Aortic smooth muscle cell (primary cell): ENCODE data around the gene PKP1. TPM values are rescaled to one million over a fixed set of nuclear protein-coding genes. Genes with fewer than 3 reads are reported as not detected.

Experiments
- total RNA-seq: library from RNA; depleted of rRNA; stranded (reverse); fragments of >200 nt; gene quantifications from 2 replicates; pipeline ENCODE4 v1.2.3, GENCODE V29; 2014

PKP1 gene, protein sequence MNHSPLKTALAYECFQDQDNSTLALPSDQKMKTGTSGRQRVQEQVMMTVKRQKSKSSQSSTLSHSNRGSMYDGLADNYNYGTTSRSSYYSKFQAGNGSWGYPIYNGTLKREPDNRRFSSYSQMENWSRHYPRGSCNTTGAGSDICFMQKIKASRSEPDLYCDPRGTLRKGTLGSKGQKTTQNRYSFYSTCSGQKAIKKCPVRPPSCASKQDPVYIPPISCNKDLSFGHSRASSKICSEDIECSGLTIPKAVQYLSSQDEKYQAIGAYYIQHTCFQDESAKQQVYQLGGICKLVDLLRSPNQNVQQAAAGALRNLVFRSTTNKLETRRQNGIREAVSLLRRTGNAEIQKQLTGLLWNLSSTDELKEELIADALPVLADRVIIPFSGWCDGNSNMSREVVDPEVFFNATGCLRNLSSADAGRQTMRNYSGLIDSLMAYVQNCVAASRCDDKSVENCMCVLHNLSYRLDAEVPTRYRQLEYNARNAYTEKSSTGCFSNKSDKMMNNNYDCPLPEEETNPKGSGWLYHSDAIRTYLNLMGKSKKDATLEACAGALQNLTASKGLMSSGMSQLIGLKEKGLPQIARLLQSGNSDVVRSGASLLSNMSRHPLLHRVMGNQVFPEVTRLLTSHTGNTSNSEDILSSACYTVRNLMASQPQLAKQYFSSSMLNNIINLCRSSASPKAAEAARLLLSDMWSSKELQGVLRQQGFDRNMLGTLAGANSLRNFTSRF
- under 0.01 and 0.06 TPM in 2 replicates for total RNA-seq

DNA sequence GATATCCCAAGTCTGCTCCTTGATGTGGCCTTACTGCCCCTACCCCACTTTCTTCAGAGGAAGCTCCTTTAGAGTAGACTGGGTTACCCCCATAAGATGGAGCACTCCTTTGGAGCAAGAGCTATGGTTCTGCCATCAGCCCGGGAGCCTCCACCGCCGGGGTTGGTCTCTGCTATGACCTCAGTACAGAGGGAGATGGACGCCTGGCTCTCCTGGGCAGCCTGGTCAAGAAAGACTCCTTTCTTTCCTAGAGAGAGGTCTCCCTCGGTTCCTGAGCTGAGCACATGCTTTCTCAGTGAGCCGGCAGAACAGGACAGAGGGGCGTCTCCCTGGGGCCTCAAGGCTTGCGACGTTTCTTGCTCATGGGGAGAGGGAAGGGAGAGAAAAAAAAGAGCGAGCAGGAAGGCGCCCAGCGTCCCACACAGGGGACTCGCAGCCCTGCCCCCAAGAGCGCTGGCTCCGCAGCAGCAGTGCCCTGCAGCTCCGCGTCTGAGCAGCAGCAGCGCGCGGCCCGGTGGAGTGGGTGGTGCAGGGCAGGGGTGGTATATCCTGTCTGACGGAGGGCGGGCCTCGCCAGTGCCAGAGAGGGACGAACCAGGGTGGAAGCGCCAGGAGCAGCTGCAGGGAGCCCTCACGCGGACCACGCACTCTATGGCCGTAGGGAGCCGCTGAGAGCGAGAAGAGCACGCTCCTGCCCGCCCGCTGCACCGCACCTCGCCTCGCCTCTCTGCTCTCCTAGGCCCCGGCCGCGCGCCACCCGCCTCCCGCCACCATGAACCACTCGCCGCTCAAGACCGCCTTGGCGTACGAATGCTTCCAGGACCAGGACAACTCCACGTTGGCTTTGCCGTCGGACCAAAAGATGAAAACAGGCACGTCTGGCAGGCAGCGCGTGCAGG lies at the start of gene PKP1:
Gene PKP1, plus strand, starts transcription at position 576 of the 899 bp plus-strand sequence. Its CDS starts 197 bp downstream, at position 773.

DNA sequence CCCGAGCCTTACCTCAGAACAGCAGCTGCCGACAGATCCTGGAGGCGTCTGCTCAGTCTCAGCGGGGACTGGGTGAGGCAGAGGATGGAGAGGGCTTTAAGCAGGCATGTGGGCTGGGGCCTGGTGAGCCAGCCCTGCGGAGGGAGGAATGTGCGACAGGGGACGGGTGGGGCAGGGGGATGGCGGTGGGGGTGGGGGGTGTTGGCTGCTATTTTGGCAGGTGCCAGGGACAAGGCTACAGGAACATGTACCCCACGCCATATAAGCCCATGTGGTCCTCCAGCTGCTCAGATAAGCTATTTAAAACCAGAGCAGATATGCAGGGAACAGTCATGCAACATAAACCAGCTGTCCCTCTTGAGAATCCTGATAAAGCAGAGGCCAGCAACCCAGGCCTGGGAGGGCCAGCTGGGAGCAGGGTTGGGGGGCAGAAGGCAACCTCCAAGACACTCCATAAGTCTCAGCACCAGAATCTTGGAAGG lies 94.3 kb downstream of the PKP1 start, which contains the start of gene TNNT2:
Gene TNNT2, minus strand, starts transcription at position 70 of the 482 bp plus-strand sequence. CDS start 4,426 bp downstream, outside the sequence.

Other genes starting within 250 kb of the PKP1 start
- gene CACNA1S, start 171.1 kb upstream of the PKP1 start, total RNA-seq: not detected in 2 replicates
- not detected in 2 replicates for gene ASCL5, start 156.3 kb upstream of the PKP1 start, total RNA-seq
- gene TMEM9, start 129.0 kb upstream of the PKP1 start, total RNA-seq: 56.4 and 61.4 TPM in 2 replicates
- gene IGFN1, start 92.7 kb upstream of the PKP1 start, total RNA-seq: under 0.01 and 0.19 TPM in 2 replicates
- not detected in 2 replicates for gene TNNT2, start 94.2 kb downstream of the PKP1 start, total RNA-seq
- gene LAD1, start 115.8 kb downstream of the PKP1 start, total RNA-seq: not detected in 2 replicates
- under 0.01 TPM in 1 of 2 replicates, not detected in the other for gene TNNI1, start 138.2 kb downstream of the PKP1 start, total RNA-seq
- 41.2 and 51.4 TPM in 2 replicates for gene PHLDA3, start 185.7 kb downstream of the PKP1 start, total RNA-seq
- gene CSRP1, start 223.6 kb downstream of the PKP1 start, total RNA-seq: 363 and 556 TPM in 2 replicates